ENCODE data around the gene TRAPPC2. TPM values are rescaled to one million over a fixed set of nuclear protein-coding genes. Genes with fewer than 3 reads are reported as not detected.
"Not testable (repeated sequence)": the region's sequence is repeated elsewhere in the genome, so short reads cannot be mapped to it uniquely, and the experiment has no call there.

TRAPPC2 gene
- total RNA-seq, 1 donor, result 28.1 TPM

DNA sequence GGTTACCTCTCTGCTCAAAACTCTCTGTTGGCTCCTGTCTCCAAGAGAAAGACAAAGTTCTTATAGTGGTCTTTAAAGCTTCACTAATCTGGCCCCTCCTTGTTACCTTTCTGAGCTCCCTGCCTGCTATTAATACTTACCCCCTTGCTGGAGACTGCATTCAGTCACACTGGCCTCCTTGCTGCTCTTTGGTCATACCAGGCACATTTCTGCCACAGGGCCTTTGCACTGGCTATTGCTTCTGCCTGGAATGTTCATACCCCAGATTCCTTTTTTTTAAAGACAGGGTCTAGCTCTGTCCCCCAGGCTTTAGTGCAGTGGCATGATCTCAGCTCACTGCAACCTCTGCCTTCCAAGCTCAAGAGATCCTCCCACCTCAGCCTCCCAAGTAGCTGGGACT, 61.4 kb downstream of the TRAPPC2 start:
- TF ChIP-seq CTCF (IDR thresholded peaks at IDR 0.05; ENCODE audit: insufficient read depth, low read depth, low read length), result no peak
- no peak for DNase-seq (ENCODE audit: low read depth)
- H3K4me3 ChIP-seq (ENCODE audit: low read depth, low read length), result no peak overlapping the region

DNA sequence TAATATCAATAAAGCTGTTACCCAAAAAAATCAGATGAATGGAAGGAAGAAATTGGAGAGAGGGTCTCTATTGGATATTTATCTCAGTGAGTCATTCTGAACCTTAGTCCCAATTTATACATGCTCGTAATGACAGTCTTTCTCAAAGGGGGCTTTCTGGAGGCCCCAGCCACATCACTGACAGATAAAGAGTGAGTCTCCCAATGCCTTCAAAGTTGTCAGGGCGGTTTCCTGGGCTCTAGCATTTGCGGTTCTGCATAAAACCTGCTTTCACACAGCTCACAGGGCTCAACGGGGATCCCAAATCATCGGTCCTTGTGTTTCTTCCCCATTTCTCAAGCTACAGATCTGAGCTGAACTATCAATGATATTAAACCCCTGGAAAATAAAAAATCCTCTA, 64.2 kb downstream of the TRAPPC2 start:
- no peak overlapping the region for H3K4me3 ChIP-seq (ENCODE audit: low read depth, low read length)
- no peak for TF ChIP-seq CTCF (IDR thresholded peaks at IDR 0.05; ENCODE audit: insufficient read depth, low read depth, low read length)
- no peak for DNase-seq (ENCODE audit: low read depth)

GRCh38 chrX:13669755-13670154, 64.7 kb downstream of the TRAPPC2 start:
- not testable (repeated sequence) for DNase-seq (ENCODE audit: low read depth); H3K4me3 ChIP-seq (ENCODE audit: low read depth, low read length)

DNA sequence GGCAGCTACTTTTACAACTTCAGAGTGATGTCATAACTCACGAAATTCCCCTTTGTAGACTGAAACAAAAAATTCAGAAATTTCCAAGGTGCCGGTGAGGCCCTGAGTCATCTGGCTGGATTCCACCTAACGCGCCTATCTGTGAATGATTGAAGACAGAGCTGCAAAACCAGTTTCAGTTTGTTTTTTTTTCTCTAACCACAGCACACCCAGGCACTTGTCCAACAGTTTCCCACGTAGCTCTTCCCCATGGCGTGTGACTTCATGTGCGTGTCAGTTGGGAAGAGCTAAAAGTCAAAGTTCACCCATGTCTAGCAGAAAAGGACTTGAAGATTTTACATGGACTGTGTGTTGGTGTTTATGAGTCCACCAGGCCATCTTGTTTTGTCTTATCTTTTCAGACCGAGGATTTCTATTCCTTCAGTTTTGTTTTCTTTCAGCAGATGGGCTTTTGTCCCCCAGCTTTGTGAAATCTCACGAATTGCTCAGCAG, 65.1 kb downstream of the TRAPPC2 start:
- DNase-seq (ENCODE audit: low read depth), result peak; percentile 99
- no peak for TF ChIP-seq CTCF (IDR thresholded peaks at IDR 0.05; ENCODE audit: insufficient read depth, low read depth, low read length)
- no peak overlapping the region for H3K4me3 ChIP-seq (ENCODE audit: low read depth, low read length)

GRCh38 chrX:13667919-13668318, 66.5 kb downstream of the TRAPPC2 start:
- no peak for TF ChIP-seq CTCF (IDR thresholded peaks at IDR 0.05; ENCODE audit: insufficient read depth, low read depth, low read length)
- H3K4me3 ChIP-seq (ENCODE audit: low read depth, low read length), result no peak overlapping the region
- no peak for DNase-seq (ENCODE audit: low read depth)

GRCh38 chrX:13666836-13667235, 67.6 kb downstream of the TRAPPC2 start:
- DNase-seq (ENCODE audit: low read depth), result no peak
- TF ChIP-seq CTCF (IDR thresholded peaks at IDR 0.05; ENCODE audit: insufficient read depth, low read depth, low read length), result no peak

DNA sequence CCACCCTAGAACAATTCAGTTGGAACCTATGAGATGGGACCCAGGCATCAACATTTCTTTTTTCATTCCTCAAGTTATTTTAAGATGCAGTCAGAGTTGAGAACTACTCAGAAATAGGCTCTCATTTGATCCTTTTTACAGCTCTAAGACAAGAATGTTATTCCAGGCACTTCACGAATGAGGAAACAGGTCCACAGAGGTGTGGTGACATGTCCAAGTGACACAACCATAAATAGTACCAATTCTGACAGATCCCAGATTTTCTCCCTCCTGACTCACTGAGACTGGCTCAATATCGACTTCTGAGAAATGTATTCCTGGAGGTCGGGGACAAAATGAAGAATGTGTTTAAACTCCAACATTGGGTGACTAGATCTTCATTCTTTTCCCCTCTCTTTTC, 70.4 kb downstream of the TRAPPC2 start:
- H3K4me3 ChIP-seq (ENCODE audit: low read depth, low read length), result no peak overlapping the region
- no peak for TF ChIP-seq CTCF (IDR thresholded peaks at IDR 0.05; ENCODE audit: insufficient read depth, low read depth, low read length)
- DNase-seq (ENCODE audit: low read depth), result no peak

More at GRCh38 chrX:13666836-13667235, 67.6 kb downstream of the TRAPPC2 start:
- H3K4me3 ChIP-seq (ENCODE audit: low read depth, low read length), result no peak overlapping the region

All from fibroblast of villous mesenchyme (primary cell).